ENCODE data around the gene ERP27.

DNA sequence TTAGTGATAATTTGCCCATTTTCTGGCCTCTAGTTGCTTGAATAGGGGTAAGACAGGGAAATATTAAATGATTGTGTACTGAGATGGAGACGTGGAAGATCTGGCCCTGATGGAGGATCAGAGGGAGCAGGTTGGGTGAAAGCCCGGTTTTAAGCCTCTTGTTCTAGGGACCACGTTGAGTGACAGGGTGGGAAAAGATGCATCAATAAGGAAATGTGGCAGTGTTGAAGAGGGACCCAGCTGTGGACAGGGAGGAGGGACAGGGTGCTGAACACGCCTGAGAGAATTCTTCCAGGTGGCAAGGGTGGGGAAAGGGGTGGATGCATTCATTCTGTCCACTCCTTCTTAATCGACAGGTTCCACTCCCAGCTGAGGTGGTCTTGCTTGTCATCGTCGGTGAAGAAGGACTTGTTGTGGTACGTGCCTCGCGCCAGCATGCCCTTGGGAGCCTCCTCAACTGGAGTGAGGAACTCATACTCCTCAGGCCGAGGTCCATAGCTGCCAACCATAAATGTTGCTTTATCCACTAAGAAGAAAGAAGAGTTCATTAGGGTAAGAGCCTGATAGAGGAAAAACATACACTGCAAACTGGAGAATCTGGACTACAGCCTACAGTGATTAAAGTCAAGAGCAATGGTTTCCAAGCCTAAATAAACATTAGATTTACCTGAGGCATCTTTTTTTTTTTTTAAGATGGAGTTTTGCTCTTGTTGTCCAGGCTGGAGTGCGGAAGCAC is 4.0 kb upstream of the ERP27 start:
- TF ChIP-seq, protein P1, sequence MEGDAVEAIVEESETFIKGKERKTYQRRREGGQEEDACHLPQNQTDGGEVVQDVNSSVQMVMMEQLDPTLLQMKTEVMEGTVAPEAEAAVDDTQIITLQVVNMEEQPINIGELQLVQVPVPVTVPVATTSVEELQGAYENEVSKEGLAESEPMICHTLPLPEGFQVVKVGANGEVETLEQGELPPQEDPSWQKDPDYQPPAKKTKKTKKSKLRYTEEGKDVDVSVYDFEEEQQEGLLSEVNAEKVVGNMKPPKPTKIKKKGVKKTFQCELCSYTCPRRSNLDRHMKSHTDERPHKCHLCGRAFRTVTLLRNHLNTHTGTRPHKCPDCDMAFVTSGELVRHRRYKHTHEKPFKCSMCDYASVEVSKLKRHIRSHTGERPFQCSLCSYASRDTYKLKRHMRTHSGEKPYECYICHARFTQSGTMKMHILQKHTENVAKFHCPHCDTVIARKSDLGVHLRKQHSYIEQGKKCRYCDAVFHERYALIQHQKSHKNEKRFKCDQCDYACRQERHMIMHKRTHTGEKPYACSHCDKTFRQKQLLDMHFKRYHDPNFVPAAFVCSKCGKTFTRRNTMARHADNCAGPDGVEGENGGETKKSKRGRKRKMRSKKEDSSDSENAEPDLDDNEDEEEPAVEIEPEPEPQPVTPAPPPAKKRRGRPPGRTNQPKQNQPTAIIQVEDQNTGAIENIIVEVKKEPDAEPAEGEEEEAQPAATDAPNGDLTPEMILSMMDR (IDR thresholded peaks at IDR 0.05; ENCODE audit: poor library complexity): no peak
- TF ChIP-seq EZH2 (IDR thresholded peaks at IDR 0.05; ENCODE audit: borderline replicate concordance): no peak

Measured in hepatocyte (in vitro differentiated cells).